HG02798 (cell line): ENCODE measurements around the gene HPD.
A peak's percentile ranks its signal among the peaks of the same experiment; 100 is the strongest.

Experiments
- ATAC-seq: cut with Tn5 transposase; IDR thresholded peaks from one replicate; pipeline ENCODE4 v1.9.1; 2021; ENCODE audit warnings: mild to moderate bottlenecking; ENCODE audit not compliant: unreplicated experiment, poor library complexity

The HPD gene

DNA sequence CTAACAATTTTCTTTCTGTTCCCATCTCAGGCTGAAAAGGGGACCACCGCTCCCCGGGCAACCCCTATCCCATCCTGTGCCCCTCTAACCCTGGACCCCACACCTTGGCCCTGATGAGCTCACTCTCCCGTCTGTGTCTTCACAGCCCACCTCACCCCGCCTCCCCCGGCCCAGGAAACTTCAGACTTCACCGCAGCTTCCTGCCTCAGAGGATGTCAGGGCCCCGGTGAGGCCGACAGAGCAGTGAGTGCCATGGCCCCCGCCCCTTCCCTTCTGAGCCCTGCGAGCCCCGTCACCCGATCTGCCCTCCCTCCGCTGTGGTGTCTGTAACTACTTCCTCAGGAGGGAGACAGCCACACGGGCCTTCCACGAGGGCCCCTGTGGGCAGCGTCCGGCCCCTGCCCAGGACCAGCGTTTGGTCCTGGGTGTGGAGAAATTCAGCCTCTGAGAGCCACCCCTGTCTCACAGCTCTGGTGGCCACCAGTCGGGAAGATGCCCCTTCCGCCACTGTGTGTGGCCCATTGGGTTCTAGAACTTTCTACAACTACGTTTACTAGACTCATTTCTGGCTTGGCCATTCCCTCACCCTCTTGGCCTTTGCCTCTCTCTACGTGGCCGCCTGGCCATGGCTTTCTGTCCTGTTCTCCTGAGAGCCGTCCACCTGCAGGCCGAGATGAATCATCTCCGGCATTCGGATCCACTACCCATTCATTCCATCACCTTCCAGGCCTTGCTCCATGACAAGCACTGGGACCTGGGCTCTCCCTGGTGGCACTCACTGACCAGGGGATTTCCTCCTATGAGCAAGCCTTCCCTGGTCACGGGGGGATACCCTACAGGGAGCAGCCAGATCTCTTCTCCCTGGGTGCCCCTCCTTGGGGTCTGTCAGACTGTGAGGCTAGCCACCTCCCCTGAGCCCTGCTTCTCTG lies 68.6 kb downstream of the HPD start:
- peak; percentile 39 for ATAC-seq
